Activated CD4-positive, alpha-beta memory T cell treated with anti-CD3 and anti-CD28 coated beads, Interleukin-2, amount 10 ng/mL, durations not matched to agents 7 days and 5 days (primary cell): Measurements from ENCODE around the gene OSBPL6. TPM values are rescaled to one million over a fixed set of nuclear protein-coding genes. Genes with fewer than 3 reads are reported as not detected.

Experiments
- CTCF ChIA-PET: fragments of 350-600 bp; sonication (Branson Sonifier 250); formaldehyde crosslinking; loops from one replicate; lab custom pipeline; 2021; ENCODE audit warnings: antibody characterized with exemption, inconsistent platforms; lab: Charles Lee
- POLR2A ChIA-PET: fragments of 350-600 bp; sonication (Branson Sonifier 250); formaldehyde crosslinking; loops from one replicate; lab custom pipeline; 2021; ENCODE audit warnings: antibody characterized with exemption; lab: Charles Lee
- DNase-seq: peaks from one replicate; pipeline ENCODE4 v3.0.0-alpha.2; 2020
- H3K27ac Mint-ChIP-seq: one replicate; pipeline ENCODE4 v1.8.0; 2021; ENCODE audit warnings: mild to moderate bottlenecking, mixed read lengths
- H3K27me3 Mint-ChIP-seq: one replicate; pipeline ENCODE4 v1.8.0; 2021; ENCODE audit warnings: mixed read lengths
- H3K36me3 Mint-ChIP-seq: one replicate; pipeline ENCODE4 v1.8.0; 2021; ENCODE audit warnings: low read depth, mixed read lengths
- H3K4me1 Mint-ChIP-seq: one replicate; pipeline ENCODE4 v1.8.0; 2021; ENCODE audit warnings: mixed read lengths
- H3K4me3 Mint-ChIP-seq: one replicate; pipeline ENCODE4 v1.8.0; 2021; ENCODE audit warnings: mild to moderate bottlenecking, mixed read lengths
- H3K9me3 Mint-ChIP-seq: one replicate; pipeline ENCODE4 v1.8.0; 2021; ENCODE audit warnings: mixed read lengths
- total RNA-seq, 2 experiments: library from RNA; stranded (reverse); gene quantifications; one replicate each; pipeline ENCODE4 v1.2.3, GENCODE V29; 2021

The OSBPL6 gene
- total RNA-seq, 2 experiments from 2014 or later: 0.78 to 0.88 TPM

DNA sequence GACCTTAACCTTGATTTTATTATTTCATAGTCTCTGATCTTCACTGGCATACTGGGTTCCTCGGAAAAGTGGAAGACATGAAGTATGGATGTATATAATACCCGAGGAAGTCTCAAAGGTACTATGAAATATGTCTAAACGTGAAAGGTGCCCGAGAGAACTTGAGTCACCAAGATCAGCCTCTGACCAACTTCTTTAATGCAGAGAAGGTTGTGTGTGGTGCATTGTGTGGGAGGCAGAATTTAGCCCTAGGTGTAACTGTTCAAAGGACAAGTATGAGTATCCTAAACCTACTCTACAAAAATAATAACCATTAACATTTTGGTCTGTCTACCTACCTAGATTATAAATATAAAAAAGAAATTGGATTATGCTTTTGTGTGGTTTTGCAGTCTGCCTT is 36.1 kb downstream of the OSBPL6 start:
- ChIA-PET CTCF (no interaction called here), POLR2A (no interaction called here)
- no peak overlapping the region for H3K4me3 Mint-ChIP-seq
- H3K27ac Mint-ChIP-seq: no peak overlapping the region
- H3K9me3 Mint-ChIP-seq: no peaks in the 10 kb centered on the region
- peaks cover 12% of the 10 kb centered on the region for H3K27me3 Mint-ChIP-seq
- H3K36me3 Mint-ChIP-seq: no peaks in the 10 kb centered on the region
- DNase-seq: no peak
- H3K4me1 Mint-ChIP-seq: no peaks in the 10 kb centered on the region

DNA sequence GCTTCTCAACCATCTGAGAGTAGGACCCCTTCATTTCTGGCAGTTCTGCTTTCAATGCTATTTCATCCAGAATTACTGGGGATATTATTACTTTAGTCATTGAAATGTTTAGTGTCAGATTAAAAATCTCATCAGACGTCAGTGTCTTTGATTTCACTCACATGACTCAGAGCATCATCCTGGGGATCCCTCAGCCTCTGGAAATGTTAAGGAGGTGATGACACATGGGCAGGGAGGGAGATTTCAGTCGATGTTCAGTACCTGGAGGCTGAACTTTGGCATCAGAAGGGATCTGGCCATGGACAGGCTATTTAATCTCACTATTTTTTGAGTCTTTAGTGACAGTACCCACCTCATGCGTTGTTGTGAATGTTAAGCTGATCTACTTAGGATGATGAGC is 39.1 kb downstream of the OSBPL6 start:
- Mint-ChIP-seq H3K4me3 (no peak overlapping the region), H3K27me3 (peaks cover 10% of the 10 kb centered on the region), H3K27ac (no peak overlapping the region), H3K36me3 (no peaks in the 10 kb centered on the region), H3K9me3 (no peaks in the 10 kb centered on the region), H3K4me1 (no peaks in the 10 kb centered on the region)
- POLR2A ChIA-PET: no interaction called here
- no peak for DNase-seq
- CTCF ChIA-PET: no interaction called here

DNA sequence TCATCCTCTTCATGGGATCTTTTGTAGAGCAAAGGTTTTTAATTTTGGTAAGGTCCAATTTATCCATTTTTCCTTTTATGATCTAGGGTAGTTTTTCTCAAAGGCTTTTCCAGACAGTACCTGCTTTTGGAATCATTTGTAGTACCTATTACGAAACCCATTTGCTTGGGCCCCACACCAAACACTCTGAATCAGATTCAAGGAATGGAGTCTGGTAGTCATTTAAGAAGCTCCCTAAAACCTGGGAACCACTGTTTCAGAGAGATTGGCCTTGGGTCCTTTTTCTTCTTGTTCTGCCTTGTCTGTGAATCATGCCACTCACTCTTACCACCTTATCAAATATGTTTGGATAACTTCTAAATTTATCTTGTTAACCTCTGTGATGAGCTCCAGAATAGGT is 40.3 kb downstream of the OSBPL6 start:
- Mint-ChIP-seq H3K4me3 (no peak overlapping the region), H3K27me3 (peaks cover 10% of the 10 kb centered on the region), H3K9me3 (no peaks in the 10 kb centered on the region), H3K36me3 (no peaks in the 10 kb centered on the region), H3K4me1 (no peaks in the 10 kb centered on the region), H3K27ac (no peak overlapping the region)
- POLR2A ChIA-PET: no interaction called here
- CTCF ChIA-PET: no interaction called here
- no peak for DNase-seq

DNA sequence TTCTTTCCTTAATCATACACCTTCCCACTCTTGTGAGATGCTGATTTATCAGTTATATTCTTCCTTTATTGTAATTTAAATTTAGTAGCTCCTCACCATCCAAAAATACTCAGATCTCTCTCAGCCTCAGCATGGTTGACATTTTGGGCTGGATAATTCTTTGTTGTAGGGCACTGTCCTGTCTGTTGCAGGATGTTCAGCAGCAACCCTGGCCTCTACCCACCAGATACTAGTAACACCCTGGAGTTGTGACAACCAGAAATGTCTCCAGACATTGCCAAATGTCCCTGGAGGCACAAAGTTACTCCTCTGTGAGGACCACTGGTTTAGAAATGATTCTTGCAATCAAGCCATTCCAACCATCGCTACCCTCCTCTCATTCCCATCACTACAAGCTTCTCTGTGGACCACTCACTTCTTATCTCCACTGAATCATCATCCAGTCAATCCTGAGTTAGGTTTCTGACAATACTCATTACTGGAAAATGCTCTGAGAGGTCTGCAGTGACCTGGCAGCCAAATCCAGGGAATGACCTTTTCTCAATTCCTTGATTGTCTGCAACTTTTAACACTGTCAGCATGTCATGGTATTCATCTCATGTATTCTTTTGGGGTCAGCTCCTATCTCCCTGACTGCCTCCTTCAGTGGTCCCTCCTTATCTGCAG is 43.3 kb downstream of the OSBPL6 start:
- H3K4me3 Mint-ChIP-seq: no peak overlapping the region
- CTCF ChIA-PET: no interaction called here
- POLR2A ChIA-PET: no interaction called here
- H3K9me3 Mint-ChIP-seq: no peaks in the 10 kb centered on the region
- DNase-seq: no peak
- peaks cover 10% of the 10 kb centered on the region for H3K27me3 Mint-ChIP-seq
- H3K4me1 Mint-ChIP-seq: no peaks in the 10 kb centered on the region
- no peak overlapping the region for H3K27ac Mint-ChIP-seq
- H3K36me3 Mint-ChIP-seq: no peaks in the 10 kb centered on the region

DNA sequence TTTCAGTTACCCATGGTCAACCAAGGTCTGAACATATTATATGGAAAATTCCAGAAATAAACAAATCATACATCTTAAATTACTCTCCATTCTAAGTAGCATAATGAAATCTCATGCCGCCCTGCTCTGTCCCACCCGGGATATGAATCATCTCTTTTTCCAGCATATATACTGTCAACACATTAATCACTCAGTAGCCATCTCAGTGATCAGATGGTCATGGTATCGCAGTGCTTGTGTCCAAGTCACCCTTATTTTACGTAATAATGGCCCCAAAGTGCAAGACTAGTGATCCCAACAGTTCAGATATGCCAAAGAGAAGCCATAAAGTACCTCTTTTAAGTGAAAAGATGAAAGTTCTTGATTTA is 43.8 kb downstream of the OSBPL6 start:
- ChIA-PET CTCF (no interaction called here), POLR2A (no interaction called here)
- DNase-seq: no peak
- no peak overlapping the region for H3K27ac Mint-ChIP-seq
- H3K27me3 Mint-ChIP-seq: peaks cover 10% of the 10 kb centered on the region
- H3K36me3 Mint-ChIP-seq: no peaks in the 10 kb centered on the region
- H3K4me3 Mint-ChIP-seq: no peak overlapping the region
- H3K4me1 Mint-ChIP-seq: no peaks in the 10 kb centered on the region
- H3K9me3 Mint-ChIP-seq: no peaks in the 10 kb centered on the region

DNA sequence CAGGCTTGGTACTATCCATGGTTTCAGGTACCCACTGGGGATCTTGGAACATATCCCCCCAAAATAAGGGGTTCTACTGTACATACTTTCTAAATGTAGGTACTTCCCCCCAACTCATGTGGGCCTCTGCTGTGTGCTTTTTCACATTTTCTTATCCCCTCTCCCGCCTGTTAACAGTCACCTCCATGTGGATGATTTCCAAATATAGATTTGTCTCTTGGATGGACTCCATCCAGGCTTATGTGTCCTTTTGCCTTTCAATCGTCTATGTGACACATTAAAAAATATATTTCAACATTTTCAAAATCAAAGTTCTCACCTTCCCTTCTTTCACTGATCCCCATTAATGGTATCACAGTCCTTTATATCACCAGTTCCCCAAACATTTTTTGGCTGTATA is 44.4 kb downstream of the OSBPL6 start:
- H3K4me1 Mint-ChIP-seq: no peaks in the 10 kb centered on the region
- H3K27ac Mint-ChIP-seq: no peak overlapping the region
- no peaks in the 10 kb centered on the region for H3K9me3 Mint-ChIP-seq
- H3K36me3 Mint-ChIP-seq: no peaks in the 10 kb centered on the region
- no peak for DNase-seq
- ChIA-PET CTCF (no interaction called here), POLR2A (no interaction called here)
- H3K27me3 Mint-ChIP-seq: peaks cover 12% of the 10 kb centered on the region
- no peak overlapping the region for H3K4me3 Mint-ChIP-seq

DNA sequence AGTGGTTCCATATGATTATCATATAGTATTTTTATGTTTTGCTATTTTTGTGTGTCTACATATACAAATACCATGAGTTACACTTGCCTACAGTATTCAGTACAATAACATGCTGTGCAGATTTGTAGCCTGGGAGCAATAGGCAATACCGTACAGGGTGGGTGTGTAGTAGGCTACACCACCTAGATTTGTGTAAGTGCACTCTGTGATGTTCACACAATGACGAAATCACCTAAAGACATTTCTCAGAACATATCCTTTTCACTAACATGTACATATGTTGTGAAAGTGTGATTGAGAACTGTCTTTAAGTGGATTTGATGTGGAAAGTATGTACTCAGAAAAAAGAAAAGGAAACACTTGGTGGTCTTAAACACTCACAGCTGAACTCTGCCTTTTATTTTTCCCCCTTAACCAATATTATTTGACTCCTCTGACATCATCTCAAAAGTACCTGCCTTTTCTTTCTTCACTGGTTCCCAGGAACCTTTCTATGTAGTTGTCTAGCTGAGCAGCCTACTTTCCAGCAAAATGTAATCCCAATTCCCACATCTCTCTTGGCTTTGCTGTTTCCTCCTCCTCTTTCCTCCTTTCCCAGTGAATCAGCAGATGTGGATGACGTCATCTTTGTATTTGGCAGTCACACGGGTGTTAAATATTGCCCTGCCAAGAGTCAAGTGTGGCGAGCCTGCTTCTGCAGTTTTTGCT is 47.7 kb downstream of the OSBPL6 start:
- ChIA-PET CTCF (no interaction called here), POLR2A (no interaction called here)
- no peaks in the 10 kb centered on the region for H3K9me3 Mint-ChIP-seq
- no peaks in the 10 kb centered on the region for H3K4me1 Mint-ChIP-seq
- DNase-seq: no peak
- H3K27ac Mint-ChIP-seq: no peak overlapping the region
- H3K4me3 Mint-ChIP-seq: no peak overlapping the region
- H3K36me3 Mint-ChIP-seq: no peaks in the 10 kb centered on the region
- peaks cover 11% of the 10 kb centered on the region for H3K27me3 Mint-ChIP-seq

DNA sequence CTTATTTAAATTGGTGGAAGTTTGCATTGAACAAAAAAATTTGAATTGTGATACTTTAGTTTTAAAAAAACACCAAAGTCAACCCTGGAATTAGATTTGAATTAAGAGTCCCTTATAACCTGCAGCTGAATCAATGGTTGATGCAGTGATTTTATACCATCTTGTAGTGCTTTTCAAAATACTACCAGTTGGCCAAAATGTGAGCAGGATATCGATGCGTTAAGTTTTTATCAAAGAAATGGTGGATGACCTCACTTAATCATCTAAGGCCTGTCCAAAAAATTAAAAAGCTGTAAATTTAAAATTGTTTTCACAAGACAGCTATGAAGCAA is 48.2 kb downstream of the OSBPL6 start:
- CTCF ChIA-PET: no interaction called here
- Mint-ChIP-seq H3K27ac (no peak overlapping the region), H3K4me3 (no peak overlapping the region), H3K27me3 (peaks cover 12% of the 10 kb centered on the region), H3K9me3 (no peaks in the 10 kb centered on the region), H3K36me3 (no peaks in the 10 kb centered on the region), H3K4me1 (no peaks in the 10 kb centered on the region)
- no peak for DNase-seq
- POLR2A ChIA-PET: no interaction called here

DNA sequence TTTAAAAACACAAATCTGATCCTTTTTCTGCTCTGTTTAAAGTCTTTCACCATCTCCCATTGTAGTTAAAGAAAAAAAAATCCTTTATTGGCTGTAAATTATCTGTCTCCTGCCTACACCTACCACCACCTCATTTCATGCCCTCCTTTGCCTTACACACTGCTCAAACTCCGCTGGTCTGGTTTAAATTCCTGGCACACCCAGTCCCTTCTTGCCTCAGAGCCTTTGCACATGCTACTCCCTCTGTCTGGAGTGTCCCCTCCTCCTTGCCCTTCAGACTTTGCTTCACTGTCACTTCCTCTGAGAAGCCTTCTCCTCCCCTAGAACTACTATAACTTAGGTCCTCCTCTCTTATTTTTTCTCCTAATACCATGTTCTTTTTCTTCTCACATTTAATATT is 49.6 kb downstream of the OSBPL6 start:
- DNase-seq: no peak
- Mint-ChIP-seq H3K27me3 (peaks cover 15% of the 10 kb centered on the region), H3K9me3 (no peaks in the 10 kb centered on the region), H3K27ac (no peak overlapping the region), H3K36me3 (no peaks in the 10 kb centered on the region), H3K4me3 (no peak overlapping the region), H3K4me1 (no peaks in the 10 kb centered on the region)
- ChIA-PET POLR2A (no interaction called here), CTCF (no interaction called here)

DNA sequence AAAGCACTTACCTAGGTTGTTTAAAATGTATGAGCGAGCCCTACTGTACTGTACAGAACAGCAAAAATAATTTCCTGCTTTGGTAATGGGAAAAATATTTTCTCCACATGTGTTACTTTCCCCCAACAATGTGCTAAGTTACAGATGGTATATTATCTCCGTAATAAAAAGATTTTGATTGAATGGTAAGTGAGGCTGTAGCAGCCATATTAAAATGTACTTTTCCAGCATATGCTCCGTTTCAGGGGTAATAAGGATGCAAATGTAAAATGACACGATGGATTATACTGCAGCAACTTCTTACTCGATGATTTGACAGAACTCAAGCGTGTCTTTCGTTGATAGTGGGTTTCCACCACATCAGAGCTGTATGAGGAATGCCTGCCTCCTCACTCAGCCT is 50.5 kb downstream of the OSBPL6 start:
- H3K27me3 Mint-ChIP-seq: peaks cover 16% of the 10 kb centered on the region
- no peaks in the 10 kb centered on the region for H3K9me3 Mint-ChIP-seq
- H3K36me3 Mint-ChIP-seq: no peaks in the 10 kb centered on the region
- no peak overlapping the region for H3K4me3 Mint-ChIP-seq
- CTCF ChIA-PET: no interaction called here
- no peaks in the 10 kb centered on the region for H3K4me1 Mint-ChIP-seq
- no peak for DNase-seq
- no peak overlapping the region for H3K27ac Mint-ChIP-seq
- POLR2A ChIA-PET: no interaction called here

DNA sequence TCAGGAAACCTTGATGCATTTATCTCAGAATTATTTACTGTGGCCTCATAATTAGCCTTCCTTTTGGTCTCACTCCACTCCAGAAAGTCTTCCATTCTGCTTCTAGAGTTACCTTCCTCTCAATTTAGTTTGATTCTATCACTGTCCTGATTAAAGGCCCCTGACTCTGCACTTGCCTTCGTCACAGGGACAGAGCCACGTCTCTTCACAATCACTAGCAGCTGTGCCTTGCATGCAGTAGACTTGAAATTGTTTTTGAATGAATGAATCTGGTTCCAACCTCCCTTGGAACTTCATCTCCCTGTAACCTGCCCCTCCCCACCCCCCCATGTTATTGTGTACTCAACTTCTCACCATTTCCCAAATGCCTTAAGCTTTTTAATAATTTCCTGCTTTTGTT is 52.4 kb downstream of the OSBPL6 start:
- Mint-ChIP-seq H3K36me3 (no peaks in the 10 kb centered on the region), H3K4me1 (no peaks in the 10 kb centered on the region), H3K27ac (no peak overlapping the region), H3K4me3 (no peak overlapping the region), H3K27me3 (peaks cover 22% of the 10 kb centered on the region), H3K9me3 (no peaks in the 10 kb centered on the region)
- DNase-seq: no peak
- CTCF ChIA-PET: no interaction called here
- POLR2A ChIA-PET: no interaction called here

DNA sequence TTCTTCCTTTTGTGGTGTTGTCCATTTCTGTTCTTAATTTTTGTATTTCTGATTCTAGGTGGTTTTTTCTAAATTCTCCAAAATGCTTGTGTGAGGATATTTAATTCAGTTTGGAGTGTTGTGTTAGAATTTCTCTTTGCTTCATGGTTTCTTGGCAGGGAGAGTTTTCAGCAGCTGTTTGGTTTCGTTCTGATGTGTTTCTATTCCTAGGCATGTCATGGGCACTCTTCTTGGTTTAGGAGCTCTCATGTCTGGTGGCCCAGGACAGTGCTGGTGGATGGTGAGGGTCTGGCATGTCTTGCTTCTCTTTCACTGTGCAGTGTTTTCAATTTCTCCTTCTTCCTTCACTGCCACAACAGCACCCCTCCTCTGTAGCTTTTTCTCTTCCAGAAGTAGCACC is 52.9 kb downstream of the OSBPL6 start:
- DNase-seq: no peak
- H3K9me3 Mint-ChIP-seq: no peaks in the 10 kb centered on the region
- H3K36me3 Mint-ChIP-seq: no peaks in the 10 kb centered on the region
- CTCF ChIA-PET: no interaction called here
- no peak overlapping the region for H3K4me3 Mint-ChIP-seq
- H3K27ac Mint-ChIP-seq: no peak overlapping the region
- POLR2A ChIA-PET: no interaction called here
- H3K4me1 Mint-ChIP-seq: no peaks in the 10 kb centered on the region
- H3K27me3 Mint-ChIP-seq: peaks cover 22% of the 10 kb centered on the region

DNA sequence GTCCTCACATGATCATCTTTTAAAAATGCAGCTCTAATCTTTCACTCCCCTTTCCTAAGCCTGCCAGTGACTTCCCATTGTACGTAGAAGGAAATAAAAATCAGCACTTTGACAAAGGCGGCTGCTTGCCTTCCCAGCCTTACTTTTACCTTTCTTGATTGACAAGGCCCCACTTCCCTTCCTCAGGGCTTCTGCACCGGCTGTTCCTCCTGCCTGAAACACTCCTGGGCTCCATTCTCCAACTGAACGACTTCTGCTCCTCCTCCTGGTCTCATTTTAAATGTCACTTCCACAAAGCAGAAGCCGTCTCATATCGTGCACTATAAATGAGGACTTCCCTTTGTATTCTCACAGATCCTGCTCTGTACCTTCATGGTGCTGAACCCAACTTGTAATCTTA is 56.1 kb downstream of the OSBPL6 start:
- Mint-ChIP-seq H3K4me3 (no peak overlapping the region), H3K4me1 (no peaks in the 10 kb centered on the region), H3K27ac (no peak overlapping the region), H3K9me3 (no peaks in the 10 kb centered on the region), H3K27me3 (peaks cover 15% of the 10 kb centered on the region), H3K36me3 (no peaks in the 10 kb centered on the region)
- POLR2A ChIA-PET: no interaction called here
- no peak for DNase-seq
- CTCF ChIA-PET: no interaction called here
